ENCODE results near the gene PDE6A.

The PDE6A gene

DNA sequence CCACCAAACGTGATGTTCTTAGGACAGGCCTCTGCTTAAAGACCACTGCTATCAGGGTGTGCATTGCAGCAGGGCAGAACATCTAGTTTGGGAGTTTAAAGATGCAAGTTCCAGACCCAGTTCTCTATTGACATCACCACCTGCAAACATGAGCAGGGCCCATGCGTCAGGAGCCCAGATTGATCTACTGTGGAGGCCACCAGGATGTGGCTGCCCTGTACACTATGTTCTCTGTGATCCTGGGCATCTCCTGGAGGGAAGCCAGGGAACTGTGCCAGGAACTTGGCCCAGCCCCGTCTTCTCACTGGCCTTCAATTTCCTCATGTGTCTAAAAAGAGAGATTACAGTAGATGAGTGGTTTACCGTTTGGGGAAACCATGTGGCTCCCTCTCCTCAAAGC is 87.1 kb downstream of the PDE6A start:
- DNase-seq = no peak

DNA sequence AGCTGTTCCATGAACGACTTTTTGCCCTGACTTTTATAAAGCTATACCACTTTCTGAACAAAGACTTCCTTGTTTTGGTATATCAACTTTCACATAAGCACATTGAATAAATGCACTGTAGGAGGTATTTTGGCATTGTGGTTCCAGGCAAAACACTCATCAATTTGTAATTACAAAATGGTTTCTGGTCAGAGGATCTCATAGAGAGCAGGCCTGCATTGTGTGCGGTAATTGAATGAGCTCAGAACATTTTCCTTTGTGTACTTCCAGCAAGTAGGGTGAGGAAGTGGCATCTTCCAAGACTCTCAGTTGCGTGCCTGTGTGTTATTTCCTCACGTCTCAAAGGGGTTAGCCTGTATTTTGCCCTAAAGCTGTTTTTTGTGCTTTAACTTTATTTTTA is 89.2 kb downstream of the PDE6A start:
- DNase-seq = no peak

GRCh38 chr5:149854866-149855265 is 89.7 kb downstream of the PDE6A start:
- DNase-seq = no peak

GRCh38 chr5:149853701-149854100 is 90.9 kb downstream of the PDE6A start:
- no peak for DNase-seq

GRCh38 chr5:149853331-149853648 is 91.3 kb downstream of the PDE6A start:
- DNase-seq = no peak

- peak; percentile 49 to 62 for DNase-seq
Observed at GRCh38 chr5:149852641-149853330, 91.8 kb downstream of the PDE6A start.

DNA sequence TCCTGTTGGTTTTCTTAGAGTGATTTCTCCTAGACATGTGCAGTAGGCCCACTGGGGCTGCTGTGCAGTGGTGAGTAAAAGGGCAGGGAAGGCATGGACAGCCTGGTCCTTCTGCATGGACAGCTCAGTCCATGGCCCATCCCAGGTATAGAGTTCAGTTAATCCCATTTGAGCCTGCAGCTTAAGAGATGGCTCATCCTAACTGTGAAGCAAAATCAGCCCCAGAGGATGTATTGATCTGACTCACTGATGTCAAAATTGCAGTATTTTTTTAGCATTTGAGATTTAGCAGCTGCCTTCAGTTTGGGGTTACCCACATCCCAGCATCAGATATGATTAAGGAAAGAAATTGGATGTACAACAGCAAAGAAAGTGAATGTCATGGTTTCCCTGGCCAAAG is 93.4 kb downstream of the PDE6A start:
- DNase-seq = no peak

GRCh38 chr5:149849966-149850910 is 94.4 kb downstream of the PDE6A start:
- DNase-seq = no peak

GRCh38 chr5:149849280-149849965 is 95.2 kb downstream of the PDE6A start:
- DNase-seq = no peak

- DNase-seq = no peak
Observed at GRCh38 chr5:149847611-149848010, 97.0 kb downstream of the PDE6A start.

- no peak for DNase-seq
Observed at GRCh38 chr5:149846021-149846420, 98.6 kb downstream of the PDE6A start.

- no peak for DNase-seq
Observed at GRCh38 chr5:149845601-149846000, 99.0 kb downstream of the PDE6A start.

GRCh38 chr5:149841851-149842793 is 102.5 kb downstream of the PDE6A start:
- no peak for DNase-seq

DNA sequence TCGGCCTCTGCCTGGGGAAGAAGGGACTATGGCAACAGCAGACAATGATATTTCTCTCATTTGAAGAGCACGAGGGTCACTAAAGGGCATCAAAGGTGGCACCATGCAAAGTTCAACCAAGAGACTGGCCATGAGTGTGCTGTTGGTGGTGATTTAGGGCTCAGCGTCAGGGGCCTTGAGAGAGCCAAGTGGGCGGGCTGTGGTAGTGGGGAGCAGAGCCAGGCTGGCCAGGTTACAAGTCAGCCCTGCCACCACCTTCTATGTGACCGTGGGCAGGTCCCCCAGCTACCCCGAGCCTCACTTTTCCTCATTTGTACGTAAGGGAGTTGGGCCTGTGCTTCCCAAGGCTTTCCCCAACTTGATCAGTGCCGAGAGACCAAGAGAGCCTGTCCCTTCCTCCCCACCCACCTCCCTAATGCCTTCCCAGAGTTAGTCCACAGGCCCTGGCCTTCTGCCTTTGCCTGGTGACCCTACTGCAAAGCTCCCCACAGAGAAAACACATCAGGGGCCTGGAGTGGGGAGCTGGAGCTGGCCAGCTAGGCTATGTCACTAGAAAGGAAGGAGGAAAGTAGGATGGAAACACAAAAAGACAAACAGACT is 104.3 kb downstream of the PDE6A start:
- no peak for DNase-seq

DNA sequence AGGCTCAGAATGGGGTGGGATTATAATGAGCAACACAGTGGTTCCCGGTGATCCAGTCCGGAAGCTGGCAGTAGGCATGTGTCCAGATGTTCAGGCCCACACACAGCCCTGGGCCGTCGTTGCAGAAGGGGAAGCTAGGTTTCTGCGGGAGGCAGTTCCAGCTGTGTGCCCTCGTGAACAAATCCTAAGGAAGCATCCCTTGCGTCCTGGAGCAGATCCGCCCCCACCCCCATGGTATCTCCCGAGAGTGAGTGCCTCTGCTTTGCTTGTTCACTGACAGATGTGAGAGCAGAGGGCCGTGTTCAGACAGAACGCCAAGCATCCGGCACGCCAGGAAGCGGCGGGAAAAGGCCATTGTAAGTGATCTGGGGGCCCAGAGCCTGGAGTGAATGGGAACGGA is 104.8 kb downstream of the PDE6A start:
- DNase-seq = no peak

- no peak for DNase-seq
Observed at GRCh38 chr5:149838881-149839739, 105.5 kb downstream of the PDE6A start.

- peak in 1 of 2 experiments; percentile 14 for DNase-seq
Observed at GRCh38 chr5:149837680-149838269, 106.8 kb downstream of the PDE6A start.

GRCh38 chr5:149836451-149837139 is 108.0 kb downstream of the PDE6A start:
- no peak for DNase-seq

DNA sequence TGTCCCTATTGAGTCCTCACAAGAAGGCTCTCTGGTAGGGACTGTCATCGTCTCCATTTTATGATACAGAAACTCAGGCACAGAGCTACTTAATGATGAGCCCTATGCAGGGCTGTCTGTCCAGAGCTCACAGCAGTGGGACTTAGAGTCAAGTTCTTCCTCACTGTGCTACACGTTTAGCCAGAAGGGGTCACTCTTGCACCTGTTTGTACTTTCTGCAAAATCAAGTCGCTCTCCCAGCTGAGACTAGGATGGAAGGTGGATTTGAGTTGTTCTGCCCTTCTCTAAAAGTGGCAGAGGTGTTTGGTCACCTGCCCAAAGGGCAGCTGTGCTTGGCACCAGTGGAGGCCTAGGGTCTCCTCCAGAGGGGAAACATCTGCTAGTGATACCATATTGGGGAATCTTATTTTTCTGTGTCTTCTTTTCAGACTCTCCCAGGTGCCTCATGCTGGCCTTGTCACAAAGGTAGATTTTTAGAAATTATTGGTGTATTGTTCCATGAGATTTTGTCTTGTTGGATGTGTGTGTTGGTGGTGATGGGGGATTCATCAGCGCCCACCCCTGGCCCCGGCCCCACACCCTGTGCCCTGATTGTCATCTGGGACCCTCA is 110.2 kb downstream of the PDE6A start:
- DNase-seq = peak; percentile 35 to 64

Data from activated CD4-positive, alpha-beta T cell treated with anti-CD3 and anti-CD28 coated beads, Interleukin-2, amount 50 U/mL, for 48 hours (primary cell).